HG02870 (cell line): ENCODE data around the gene DNAAF6.
A peak's percentile ranks its signal among the peaks of the same experiment; 100 is the strongest.
"Not testable (repeated sequence)": the region's sequence is repeated elsewhere in the genome, so short reads cannot be mapped to it uniquely, and the experiment has no call there.

Experiments used
- ATAC-seq: cut with Tn5 transposase; IDR thresholded peaks from one replicate; pipeline ENCODE4 v1.9.1; 2021; ENCODE audit warnings: mild to moderate bottlenecking, moderate library complexity; ENCODE audit not compliant: unreplicated experiment

The DNAAF6 gene

GRCh38 chrX:107205770-107206696 lies at the start of gene DNAAF6, which contains the start of gene NUP62CL:
TSS of gene DNAAF6 (plus strand) at chrX:107206611. CDS start at chrX:107212876, 6,265 bp downstream.
TSS of gene NUP62CL (minus strand) at chrX:107206433. CDS start at chrX:107175146, 31,287 bp downstream.
- ATAC-seq: peak; percentile 96

- not testable (repeated sequence) for ATAC-seq
Measured at GRCh38 chrX:107157618-107158017, 48.8 kb upstream of the DNAAF6 start.

- ATAC-seq: no peak
Measured at GRCh38 chrX:107167163-107167921, 39.1 kb upstream of the DNAAF6 start.

- no peak for ATAC-seq
Measured at GRCh38 chrX:107168257-107168656, 38.2 kb upstream of the DNAAF6 start.

GRCh38 chrX:107168712-107169111 lies 37.7 kb upstream of the DNAAF6 start:
- no peak for ATAC-seq

- ATAC-seq: no peak
Measured at GRCh38 chrX:107171369-107172102, 34.9 kb upstream of the DNAAF6 start.

GRCh38 chrX:107197319-107197718 lies 9.1 kb upstream of the DNAAF6 start:
- ATAC-seq: no peak

GRCh38 chrX:107198074-107198473 lies 8.3 kb upstream of the DNAAF6 start:
- ATAC-seq: not testable (repeated sequence)

GRCh38 chrX:107199491-107199890 lies 6.9 kb upstream of the DNAAF6 start:
- no peak for ATAC-seq

GRCh38 chrX:107204068-107204605 lies 2.3 kb upstream of the DNAAF6 start:
- ATAC-seq: no peak

GRCh38 chrX:107206697-107207065 lies 270 bp downstream of the DNAAF6 start:
- no peak for ATAC-seq

GRCh38 chrX:107207089-107207488 lies 678 bp downstream of the DNAAF6 start:
- ATAC-seq: no peak

GRCh38 chrX:107207943-107208342 lies 1.5 kb downstream of the DNAAF6 start:
- ATAC-seq: no peak

GRCh38 chrX:107213477-107213876 lies 7.1 kb downstream of the DNAAF6 start:
- no peak for ATAC-seq

GRCh38 chrX:107226757-107227156 lies 20.3 kb downstream of the DNAAF6 start:
- ATAC-seq: no peak

GRCh38 chrX:107227780-107228485 lies 21.5 kb downstream of the DNAAF6 start:
- no peak for ATAC-seq

GRCh38 chrX:107228486-107228819 lies 22.0 kb downstream of the DNAAF6 start:
- ATAC-seq: no peak

GRCh38 chrX:107272431-107272921 lies 66.1 kb downstream of the DNAAF6 start:
- ATAC-seq: no peak

- no peak for ATAC-seq
Measured at GRCh38 chrX:107273795-107274194, 67.4 kb downstream of the DNAAF6 start.

- no peak for ATAC-seq
Measured at GRCh38 chrX:107288676-107289075, 82.3 kb downstream of the DNAAF6 start.
